22Rv1 (cell line): ENCODE measurements around the gene IRX3.

Source experiments
- CTCF ChIP-seq: fragments of 450-650 bp; IDR thresholded peaks from 2 replicates; pipeline ENCODE4 v1.5.1; 2017; ENCODE audit warnings: mild to moderate bottlenecking
- ZFX ChIP-seq: fragments of 450-650 bp; IDR thresholded peaks from 2 replicates; pipeline ENCODE4 v1.6.1; 2017; ENCODE audit warnings: antibody characterized with exemption, borderline replicate concordance

GRCh38 chr16:54275956-54276355 is 10.6 kb downstream of the IRX3 start:
- no peak for TF ChIP-seq CTCF
- TF ChIP-seq ZFX, result no peak
